GM10266 (cell line): ENCODE results near the gene COL11A1.

ENCODE experiments used
- DNase-seq: peaks from one replicate; pipeline ENCODE4 v3.0.0; 2012; ENCODE audit errors: extremely low spot score
- CTCF ChIP-seq: IDR thresholded peaks from 2 replicates; pipeline ENCODE4 v1.5.1; 2012; ENCODE audit warnings: mild to moderate bottlenecking, low read depth; ENCODE audit not compliant: control insufficient read depth, insufficient read depth; ENCODE audit errors: missing control alignments

Gene COL11A1

GRCh38 chr1:102884238-102884637, 224.1 kb downstream of the COL11A1 start:
- no peak for DNase-seq
- TF ChIP-seq CTCF: no peak

DNA sequence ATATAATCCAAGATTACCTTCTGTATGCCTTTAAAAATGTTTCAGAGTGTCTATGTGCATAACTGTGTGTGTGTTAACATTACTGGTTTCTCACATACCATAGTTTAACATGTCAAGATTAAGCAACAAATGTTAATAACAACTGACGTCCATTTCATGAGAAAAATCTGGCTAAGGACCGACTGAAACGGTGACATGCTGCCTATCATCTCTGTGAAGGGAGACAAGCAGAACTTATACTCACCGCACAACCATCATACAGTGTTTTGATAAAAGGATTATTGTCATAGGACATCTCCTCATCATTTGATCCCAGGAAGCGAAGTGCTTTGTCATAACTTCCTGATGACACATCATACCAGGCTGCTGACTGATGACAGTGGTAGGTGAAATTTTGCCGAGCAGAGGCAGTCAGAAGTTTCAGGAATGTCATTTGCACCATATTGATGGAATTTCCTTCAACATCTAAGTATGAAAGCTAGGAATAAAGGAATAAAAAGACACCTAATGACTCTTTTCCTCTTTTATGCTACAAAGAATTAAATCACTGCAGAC, 228.8 kb downstream of the COL11A1 start:
- no peak for TF ChIP-seq CTCF
- no peak for DNase-seq

GRCh38 chr1:102875756-102876155, 232.6 kb downstream of the COL11A1 start:
- DNase-seq: no peak
- TF ChIP-seq CTCF: no peak

GRCh38 chr1:102872526-102872925, 235.8 kb downstream of the COL11A1 start:
- TF ChIP-seq CTCF: no peak
- DNase-seq: no peak

GRCh38 chr1:102872097-102872496, 236.2 kb downstream of the COL11A1 start:
- DNase-seq: no peak
- no peak for TF ChIP-seq CTCF

DNA sequence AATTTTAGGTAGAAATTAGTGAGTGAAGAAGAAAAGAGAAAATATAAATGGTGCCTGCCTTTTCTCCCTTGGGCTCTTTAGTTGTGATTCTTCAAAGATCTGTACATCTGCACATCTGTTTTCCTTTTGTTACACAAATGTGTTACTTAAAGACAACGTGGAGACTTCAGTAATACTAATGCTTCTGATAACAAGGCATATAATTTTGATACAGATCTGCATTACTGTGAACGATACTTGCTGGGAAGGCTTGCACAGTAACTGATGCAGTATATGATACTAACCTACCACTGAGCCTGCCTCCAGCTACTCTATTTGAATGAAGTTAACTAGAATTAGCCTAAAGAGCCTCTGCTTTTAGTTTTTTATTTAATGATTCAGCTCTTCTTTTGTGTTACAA, 244.6 kb downstream of the COL11A1 start:
- no peak for TF ChIP-seq CTCF

GRCh38 chr1:102861247-102861646, 247.1 kb downstream of the COL11A1 start:
- no peak for DNase-seq
- TF ChIP-seq CTCF: no peak

More for the DNA sequence above, 244.6 kb downstream of the COL11A1 start:
- no peak for DNase-seq
